Psoas muscle (tissue), 8 donors: Measurements from ENCODE around the gene DTNB. TPM values are rescaled to one million over a fixed set of nuclear protein-coding genes. Genes with fewer than 3 reads are reported as not detected.

ENCODE experiments used
- ATAC-seq, 4 donors: fragments of 200-7000 bp; cut with Tn5 transposase; one replicate each; pipeline ENCODE4 v1.9.1; 2020; ENCODE audit warnings: moderate library complexity in 3 of 4, mild to moderate bottlenecking in 2 of 4
- DNase-seq, 2 donors: peaks; one replicate each; pipeline ENCODE4 v3.0.0-alpha.2; 2020
- H3K27ac ChIP-seq: fragments of 200-600 bp; one replicate; pipeline ENCODE4 v1.8.0; 2022
- H3K27me3 ChIP-seq, 3 donors: fragments of 200-600 bp in 1 of 3; one replicate each; pipeline versions ENCODE4 v1.6.1 to v1.8.0; 2013 to 2022; ENCODE audit warnings: low read length in 2 of 3, mild to moderate bottlenecking in 2 of 3, moderate library complexity in 1 of 3; ENCODE audit not compliant: insufficient read depth in 3 of 3
- H3K36me3 ChIP-seq, 2 donors: fragments of 200-600 bp in 1 of 2; one replicate each; pipeline versions ENCODE4 v1.6.1 to v1.8.0; 2013 to 2022; ENCODE audit warnings: low read depth in 1 of 2, mild to moderate bottlenecking in 1 of 2, moderate library complexity in 1 of 2; ENCODE audit not compliant: insufficient read depth in 1 of 2
- H3K4me1 ChIP-seq: fragments of 200-600 bp; one replicate; pipeline ENCODE4 v1.8.0; 2022
- H3K4me3 ChIP-seq: fragments of 200-600 bp; one replicate; pipeline ENCODE4 v1.8.0; 2022; ENCODE audit warnings: mild to moderate bottlenecking
- H3K9me3 ChIP-seq: fragments of 200-600 bp; one replicate; pipeline ENCODE4 v1.8.0; 2022
- WGBS, 3 donors: extraction: QIAGEN DNeasy Blood & Tissue Kit; methylation state at CpG; one replicate each; pipeline versions ENCODE4 v1.1.6 to v1.1.7; 2013; 5-methylcytosine and 5-hydroxymethylcytosine counted together
- intact Hi-C, 2 donors: fragments of 100-400 bp; cut with DNase I; formaldehyde crosslinking; loops; one replicate each; pipeline versions ENCODE4 v1.11.0 to v1.14.2; 2022
- polyA plus RNA-seq, 3 donors: library from polyadenylated mRNA; stranded (reverse); fragments of 200-250 nt; gene quantifications; one replicate each; pipeline ENCODE4 v1.2.3, GENCODE V29; 2013
- total RNA-seq, 4 donors: library from RNA; stranded (reverse); fragmentation: NEBNext Ultra II Directional in 2 of 4; extraction: Animal tissue kit (Norgen Biotek cat#: 25700) in 2 of 4; gene quantifications; one replicate each; pipeline versions ENCODE4 v1.2.1 to v1.2.4, GENCODE V29; 2021 to 2023
- TF ChIP-seq, protein P1 (sequence below): fragments of 200-600 bp; IDR thresholded peaks from one replicate; pipeline ENCODE4 v1.8.0; 2022; ENCODE audit warnings: antibody characterized with exemption
- donor health status: healthy with polysubstance abuse.
- donor health status: DM: no; HTN: no; CAD: no; lungs with moderate emphysema.
- donor health status: Bipolar disorder and iron deficiency.
- donor health status: healthy.
- donor health status: DM: yes; HTN: yes; CAD: no.
- donor health status: DM: no; HTN: no; CAD: no.
- donor health status: DM: no; HTN: no; CAD: no.
- donor health status: DM: yes; HTN: yes; CAD: no.

Gene DTNB
- total and polyA plus RNA-seq, 7 donors = 2.3 to 6.3 (median 4.2) TPM

DNA sequence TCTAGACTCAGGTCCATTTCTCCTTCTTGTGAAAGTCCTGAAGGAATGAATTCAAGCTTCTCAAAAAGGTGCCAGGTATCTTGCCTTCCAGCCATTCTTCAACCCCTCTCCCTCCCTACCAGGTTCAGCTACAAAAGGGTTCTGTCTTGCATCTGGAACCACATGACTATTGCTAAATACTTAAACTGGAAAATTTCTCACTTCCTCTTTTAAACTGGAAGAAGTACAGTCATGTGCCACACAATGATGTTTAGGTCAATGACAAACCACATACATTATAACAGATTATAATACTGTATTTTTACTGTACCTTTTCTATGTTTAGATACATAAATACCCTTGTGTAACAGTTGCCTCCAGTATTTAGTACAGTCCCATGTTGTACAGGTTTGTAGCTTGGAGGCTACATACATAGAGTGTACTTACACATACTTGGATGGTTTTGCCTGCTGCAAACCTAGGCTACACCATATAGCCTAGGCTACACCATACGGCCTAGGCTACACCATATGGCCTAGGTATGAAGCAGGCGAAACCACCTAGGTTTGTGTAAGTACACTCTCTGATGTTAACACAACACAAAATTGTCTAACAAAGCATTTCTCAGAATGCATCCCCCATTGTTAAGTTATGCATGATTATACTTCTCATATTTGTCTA, 189.6 kb downstream of the DTNB start:
- intact Hi-C loops = no loop called here

DNA sequence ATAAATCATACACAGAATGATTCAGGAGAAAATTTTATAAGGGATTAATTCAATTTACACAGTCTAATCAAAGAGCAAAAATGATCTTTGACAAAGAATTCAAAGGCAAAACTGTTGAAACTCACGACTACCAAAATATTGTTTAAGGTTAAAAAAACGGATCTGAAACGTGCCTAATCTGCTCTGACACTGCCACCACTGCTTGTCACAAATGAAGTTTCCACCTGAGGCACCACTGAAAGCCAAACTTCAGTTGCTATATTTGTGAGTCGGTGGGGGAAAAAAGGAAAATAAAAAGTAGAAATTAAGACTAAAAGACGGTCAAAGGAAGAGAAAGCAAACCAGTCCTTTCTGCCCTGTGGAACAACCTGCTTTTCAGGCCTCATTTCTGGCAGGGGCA, 191.0 kb downstream of the DTNB start:
- ATAC-seq (no peak), DNase-seq (no peak)
- H3K4me1 ChIP-seq = no peaks in the 10 kb centered on the region
- intact Hi-C loops = no loop called here
- 84 to 91% (median 87%) methylated on average over 5 of the region's 5 CpGs for WGBS, 3 donors
- no peak overlapping the region for H3K27ac ChIP-seq
- no peaks in the 10 kb centered on the region for H3K27me3 ChIP-seq
- no peaks in the 10 kb centered on the region for H3K9me3 ChIP-seq
- H3K4me3 ChIP-seq = no peak overlapping the region
- TF ChIP-seq, protein P1, sequence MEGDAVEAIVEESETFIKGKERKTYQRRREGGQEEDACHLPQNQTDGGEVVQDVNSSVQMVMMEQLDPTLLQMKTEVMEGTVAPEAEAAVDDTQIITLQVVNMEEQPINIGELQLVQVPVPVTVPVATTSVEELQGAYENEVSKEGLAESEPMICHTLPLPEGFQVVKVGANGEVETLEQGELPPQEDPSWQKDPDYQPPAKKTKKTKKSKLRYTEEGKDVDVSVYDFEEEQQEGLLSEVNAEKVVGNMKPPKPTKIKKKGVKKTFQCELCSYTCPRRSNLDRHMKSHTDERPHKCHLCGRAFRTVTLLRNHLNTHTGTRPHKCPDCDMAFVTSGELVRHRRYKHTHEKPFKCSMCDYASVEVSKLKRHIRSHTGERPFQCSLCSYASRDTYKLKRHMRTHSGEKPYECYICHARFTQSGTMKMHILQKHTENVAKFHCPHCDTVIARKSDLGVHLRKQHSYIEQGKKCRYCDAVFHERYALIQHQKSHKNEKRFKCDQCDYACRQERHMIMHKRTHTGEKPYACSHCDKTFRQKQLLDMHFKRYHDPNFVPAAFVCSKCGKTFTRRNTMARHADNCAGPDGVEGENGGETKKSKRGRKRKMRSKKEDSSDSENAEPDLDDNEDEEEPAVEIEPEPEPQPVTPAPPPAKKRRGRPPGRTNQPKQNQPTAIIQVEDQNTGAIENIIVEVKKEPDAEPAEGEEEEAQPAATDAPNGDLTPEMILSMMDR = no peak
- H3K36me3 ChIP-seq = no peaks in the 10 kb centered on the region

More for the DNA sequence above, 189.6 kb downstream of the DTNB start:
- ATAC-seq = no peak
- WGBS, 3 donors = 95 to 98% (median 96%) methylated on average over 2 of the region's 2 CpGs
- no peaks in the 10 kb centered on the region for H3K9me3 ChIP-seq
- DNase-seq = no peak
- no peaks in the 10 kb centered on the region for H3K36me3 ChIP-seq
- no peaks in the 10 kb centered on the region for H3K27me3 ChIP-seq
- no peak overlapping the region for H3K4me3 ChIP-seq
- H3K27ac ChIP-seq = no peak overlapping the region
- no peaks in the 10 kb centered on the region for H3K4me1 ChIP-seq
- TF ChIP-seq, protein P1 = no peak

DNA sequence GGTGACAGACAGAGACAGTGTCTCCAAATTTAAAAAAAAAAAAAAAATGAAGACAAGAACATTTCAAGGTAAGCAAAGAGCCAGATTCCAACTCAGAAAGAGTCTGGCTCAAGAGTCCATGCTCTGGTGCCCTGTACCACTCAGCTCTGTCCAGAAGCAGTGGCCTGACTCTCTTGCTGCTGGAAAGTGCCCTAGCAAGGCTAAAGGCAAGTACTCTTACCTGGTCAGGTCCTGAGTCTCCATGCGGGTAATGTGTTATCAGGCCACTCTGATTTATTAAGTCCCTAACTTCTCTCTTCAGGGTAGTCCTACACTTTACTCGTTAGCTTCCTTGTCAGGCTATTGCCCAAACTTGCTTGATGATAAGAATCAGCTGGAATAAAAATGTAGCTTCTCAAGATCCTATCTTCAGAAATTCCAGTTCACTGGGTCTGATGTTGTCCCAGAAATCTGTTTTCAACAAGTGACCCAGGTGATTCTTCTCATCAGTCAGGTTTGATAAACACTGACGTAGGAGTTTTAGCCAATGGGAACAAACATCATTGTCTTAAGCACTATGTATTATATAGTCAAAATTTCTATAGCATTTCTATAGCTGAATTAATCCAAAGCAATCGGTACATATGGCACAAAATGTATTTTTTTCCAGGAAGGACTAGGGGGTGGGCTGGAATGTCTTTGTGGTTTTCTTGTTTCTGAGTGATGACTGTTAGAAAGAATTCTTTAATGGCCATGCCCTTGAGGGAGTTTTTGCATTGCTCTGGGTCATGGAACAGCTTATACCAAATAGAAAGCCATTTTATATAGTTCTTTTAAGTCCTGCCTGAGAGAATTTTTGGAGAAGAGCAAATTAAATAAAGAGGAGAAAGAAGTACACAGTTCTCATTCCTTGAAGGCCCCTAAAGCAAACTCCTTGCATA, 191.7 kb downstream of the DTNB start:
- WGBS, 3 donors = 86 to 91% (median 86%) methylated on average over 4 of the region's 4 CpGs
- no peak for DNase-seq
- no peak for ATAC-seq
- TF ChIP-seq, protein P1 = no peak
- Histone ChIP-seq H3K4me1 (no peaks in the 10 kb centered on the region), H3K27me3 (no peaks in the 10 kb centered on the region), H3K36me3 (no peaks in the 10 kb centered on the region), H3K27ac (no peak overlapping the region), H3K4me3 (no peak overlapping the region), H3K9me3 (no peaks in the 10 kb centered on the region)
- intact Hi-C loops = no loop called here

DNA sequence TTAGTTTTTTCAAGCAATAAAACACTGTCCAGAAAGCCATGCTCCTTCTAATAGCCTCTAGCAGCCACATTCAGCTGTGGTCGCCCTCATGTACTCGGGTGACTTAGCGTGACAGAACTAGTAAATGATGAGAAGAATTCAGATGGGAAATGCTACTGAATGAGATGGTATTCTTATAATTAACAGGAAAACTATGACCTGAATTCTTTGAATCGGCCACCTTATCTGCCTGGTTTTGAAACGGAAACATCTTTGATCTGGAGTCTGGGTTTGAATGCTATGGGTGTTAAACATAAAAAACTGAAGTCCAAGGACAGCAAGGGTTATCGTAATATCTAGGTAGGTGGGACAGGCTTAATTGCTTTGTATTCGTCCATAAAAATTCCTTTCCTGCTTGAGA, 192.8 kb downstream of the DTNB start:
- DNase-seq (no peak), ATAC-seq (no peak)
- Histone ChIP-seq H3K36me3 (no peaks in the 10 kb centered on the region), H3K4me1 (no peaks in the 10 kb centered on the region), H3K27ac (no peak overlapping the region), H3K9me3 (no peaks in the 10 kb centered on the region), H3K4me3 (no peak overlapping the region), H3K27me3 (no peaks in the 10 kb centered on the region)
- TF ChIP-seq, protein P1 = no peak
- intact Hi-C loops = no loop called here
- WGBS, 3 donors = 91 to 92% (median 91%) methylated on average over 7 of the region's 7 CpGs
